Measurements from ENCODE around the gene ABI3BP. TPM values are rescaled to one million over a fixed set of nuclear protein-coding genes. Genes with fewer than 3 reads are reported as not detected.

Gene ABI3BP
- total and polyA plus RNA-seq, 2 experiments from 2014 or later, result 0.42 to 0.57 TPM

GRCh38 chr3:100725935-100726513, 267.2 kb downstream of the ABI3BP start (continued):
- TF ChIP-seq ZNF462 (CRISPR knock-in tag; IDR thresholded peaks at IDR 0.05) (no peak), CTCF (conservative IDR thresholded peaks at IDR 0.05; ENCODE audit: low read depth in 2 of 2) (no peak), JUNB (IDR thresholded peaks at IDR 0.05; ENCODE audit: unreplicated experiment) (no peak), NANOG (IDR thresholded peaks at IDR 0.05; ENCODE audit: borderline replicate concordance) (no peak), STAT1 (IDR thresholded peaks at IDR 0.05; ENCODE audit: unreplicated experiment) (no peak), ZNF331 (CRISPR knock-in tag; IDR thresholded peaks at IDR 0.05; ENCODE audit: low read depth) (no peak), EZH2 (IDR thresholded peaks at IDR 0.05; ENCODE audit: low read depth, unreplicated experiment) (no peak), REST (IDR thresholded peaks at IDR 0.05; ENCODE audit: unreplicated experiment) (no peak), CREB1 (CRISPR knock-in tag; IDR thresholded peaks at IDR 0.05; ENCODE audit: low read depth) (no peak), ZNF114 (CRISPR knock-in tag; IDR thresholded peaks at IDR 0.05) (no peak), POLR2AphosphoS5 (IDR thresholded peaks at IDR 0.05; ENCODE audit: low read depth) (no peak)

All from GM23338 (cell line).